GM12892 (cell line): ENCODE measurements around the gene TMEM170B.

ENCODE experiments used
- POLR2A ChIP-seq: IDR thresholded peaks from 2 replicates; pipeline ENCODE4 v1.6.1; 2011; ENCODE audit warnings: low read depth, low read length, control low read depth
- POLR2AphosphoS5 ChIP-seq: IDR thresholded peaks from 2 replicates; pipeline ENCODE4 v1.6.1; 2011; ENCODE audit warnings: low read depth, low read length, control low read depth

GRCh38 chr6:11622156-11622555 lies 84.6 kb downstream of the TMEM170B start:
- TF ChIP-seq POLR2AphosphoS5, result no peak
- no peak for TF ChIP-seq POLR2A
